Measurements from ENCODE around the gene PCSK4.
"Not testable (repeated sequence)": the region's sequence is repeated elsewhere in the genome, so short reads cannot be mapped to it uniquely, and the experiment has no call there.

Gene PCSK4

DNA sequence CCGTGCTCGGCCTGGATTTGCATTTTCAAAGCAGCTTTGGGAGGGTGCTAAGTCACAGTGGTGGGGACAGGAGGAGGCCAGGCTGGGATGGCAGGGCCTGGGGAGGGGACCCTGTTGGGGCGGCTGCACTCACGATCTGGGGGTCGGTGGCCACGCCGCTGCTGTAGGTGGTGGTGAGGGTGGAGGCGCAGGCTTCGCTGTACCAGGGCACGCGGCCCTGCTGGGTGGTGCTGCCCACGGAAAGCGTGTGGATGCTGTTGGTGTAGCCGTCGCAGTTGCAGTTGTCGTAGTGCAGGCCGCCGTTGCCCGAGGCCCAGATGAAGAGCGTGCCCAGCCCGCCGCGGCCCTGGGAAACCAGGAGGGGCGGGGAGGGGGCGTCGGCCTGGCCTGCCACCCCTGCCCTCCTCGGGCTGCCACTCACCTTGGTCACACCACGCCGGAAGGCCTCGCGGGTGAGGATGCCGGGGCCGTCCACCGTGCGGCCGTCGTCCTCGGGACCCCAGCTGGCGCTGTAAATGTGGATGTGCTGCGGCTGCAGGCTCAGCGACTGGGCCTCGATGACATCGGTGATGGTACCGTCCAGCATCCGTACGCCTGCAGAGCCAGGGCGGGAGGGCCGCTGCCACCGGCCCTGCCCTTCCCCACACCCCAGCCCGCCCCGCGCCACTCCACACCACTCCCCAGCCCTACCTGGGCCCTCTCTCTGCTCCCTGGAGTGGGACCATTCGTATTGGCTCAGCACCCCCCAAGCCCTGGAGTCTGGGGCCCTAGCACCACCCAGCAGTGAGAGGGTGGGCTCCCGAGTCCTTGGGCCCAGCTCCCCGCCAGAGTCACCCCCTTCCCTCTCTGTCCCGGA is 3.2 kb downstream of the PCSK4 start:
- DNase-seq: no peak

DNA sequence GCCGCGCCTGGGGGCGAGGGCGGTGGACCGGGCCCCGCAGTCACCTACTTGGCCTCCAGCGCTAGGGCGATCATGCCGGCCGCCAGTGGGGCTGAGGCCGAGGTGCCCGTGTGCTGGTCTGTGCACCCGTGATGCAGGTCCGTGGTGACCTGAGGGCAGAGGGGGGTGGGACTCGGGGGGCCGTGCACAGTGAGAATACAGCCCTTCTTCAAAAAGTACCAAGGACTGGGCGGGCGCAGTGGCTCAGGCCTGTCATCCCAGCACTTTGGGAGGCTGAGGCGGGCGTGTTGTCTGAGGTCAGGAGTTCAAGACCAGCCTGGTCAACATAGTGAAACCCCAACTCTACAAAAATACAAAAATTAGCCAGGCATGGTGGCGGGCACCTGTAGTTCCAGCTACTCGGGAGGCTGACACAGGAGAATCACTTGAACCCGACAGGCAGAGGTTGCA is 6.1 kb downstream of the PCSK4 start:
- no peak for DNase-seq

DNA sequence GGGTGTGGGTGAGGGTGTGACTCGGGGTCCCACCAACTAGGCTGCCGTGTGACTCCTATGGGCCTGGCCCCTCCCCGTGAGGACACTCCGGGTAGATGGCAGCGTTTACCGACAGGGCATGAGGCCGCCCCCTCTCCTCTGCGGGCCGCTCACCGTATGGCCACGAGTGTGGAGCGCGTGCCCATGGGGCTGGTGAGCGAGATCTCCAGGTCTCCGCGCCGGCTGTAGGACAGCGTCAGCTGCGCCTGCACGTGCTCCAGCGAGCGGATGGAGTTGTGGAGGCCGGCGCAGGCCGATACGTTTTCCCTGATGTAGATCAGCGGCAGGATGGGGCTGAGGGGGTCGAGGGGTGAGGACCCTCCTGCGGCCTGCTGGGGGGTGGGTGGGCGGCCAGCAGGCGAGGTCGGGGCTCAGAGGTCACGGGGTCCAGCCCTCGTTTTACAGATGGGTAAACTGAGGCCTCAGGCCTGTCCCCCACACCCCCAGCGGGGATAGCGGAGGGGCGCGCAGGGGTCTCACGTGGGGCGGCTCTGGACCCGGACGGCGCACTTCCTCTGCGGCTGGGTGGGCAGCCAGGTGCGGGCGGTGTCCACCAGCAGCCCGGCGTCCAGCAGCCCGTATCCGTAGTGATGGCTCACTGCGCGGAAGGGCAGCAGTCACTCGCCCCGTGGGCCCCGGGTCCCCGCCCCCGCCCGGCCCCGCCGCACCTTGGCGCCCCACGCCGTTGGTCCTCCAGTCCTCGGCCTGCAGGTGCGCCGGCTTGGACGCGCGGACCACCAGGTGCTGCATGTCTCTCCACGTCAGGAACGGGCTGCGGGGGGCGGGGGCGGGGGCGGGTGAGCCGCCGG is 6.8 kb downstream of the PCSK4 start:
- DNase-seq: no peak

DNA sequence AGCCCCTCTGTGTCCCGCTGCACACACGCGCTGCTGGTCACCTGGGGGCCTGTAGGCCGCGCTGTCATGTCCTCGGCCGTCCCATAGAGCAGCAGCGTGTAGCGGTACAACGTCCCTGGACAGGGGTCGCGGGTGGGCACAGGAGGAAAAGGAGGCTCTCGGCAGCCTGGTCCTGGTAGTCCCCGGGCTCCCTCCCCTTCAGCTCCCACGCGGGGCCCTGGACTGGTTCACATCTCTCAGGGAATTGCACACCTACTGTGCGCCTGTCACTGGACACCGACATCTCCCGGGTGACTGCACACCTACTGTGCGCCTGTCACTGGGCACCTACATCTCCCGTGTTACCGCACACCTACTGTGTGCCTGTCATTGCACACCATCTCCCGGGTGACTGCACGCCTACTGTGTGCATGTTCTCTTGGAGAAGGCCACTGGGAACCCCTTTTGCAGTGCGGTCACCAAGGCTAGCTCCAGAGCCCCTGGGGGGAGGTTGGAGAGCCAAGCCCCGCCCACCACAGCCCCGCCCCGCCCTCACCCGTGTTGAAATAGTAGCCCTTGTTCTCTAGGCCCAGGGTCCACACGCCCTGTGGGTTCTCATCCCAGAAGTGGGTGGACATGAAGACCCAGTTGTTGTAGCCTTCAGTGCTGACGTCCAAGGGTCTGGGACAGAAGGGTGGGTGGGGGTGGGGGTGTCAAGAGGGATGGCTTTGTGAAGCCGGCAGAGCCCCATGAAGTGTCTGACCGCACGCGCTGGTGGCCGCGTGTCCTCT is 7.6 kb downstream of the PCSK4 start:
- no peak for DNase-seq

DNA sequence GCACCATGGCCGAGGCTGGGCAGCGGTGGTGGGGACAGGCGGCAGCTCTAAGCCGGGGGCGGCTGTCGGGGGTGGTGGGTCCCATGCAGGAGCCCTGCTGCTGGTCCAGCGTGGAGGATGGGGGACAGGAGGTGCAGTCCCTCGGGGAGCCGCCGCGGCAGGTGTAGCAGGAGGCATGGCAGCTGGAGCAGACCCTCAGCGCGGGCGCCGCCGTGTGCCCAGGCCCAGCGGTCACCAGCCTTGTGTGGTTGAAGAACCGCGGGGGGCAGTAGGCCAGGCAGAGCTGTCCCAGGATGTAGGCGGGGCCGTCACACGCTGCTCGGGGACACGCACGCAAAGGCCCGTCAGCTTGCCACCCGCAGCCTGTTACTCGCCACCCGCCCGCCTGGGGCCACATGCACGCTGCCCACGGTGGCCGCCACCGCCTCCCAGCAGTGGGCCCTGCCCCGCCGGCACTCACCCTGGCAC is 8.2 kb downstream of the PCSK4 start:
- DNase-seq: no peak

DNA sequence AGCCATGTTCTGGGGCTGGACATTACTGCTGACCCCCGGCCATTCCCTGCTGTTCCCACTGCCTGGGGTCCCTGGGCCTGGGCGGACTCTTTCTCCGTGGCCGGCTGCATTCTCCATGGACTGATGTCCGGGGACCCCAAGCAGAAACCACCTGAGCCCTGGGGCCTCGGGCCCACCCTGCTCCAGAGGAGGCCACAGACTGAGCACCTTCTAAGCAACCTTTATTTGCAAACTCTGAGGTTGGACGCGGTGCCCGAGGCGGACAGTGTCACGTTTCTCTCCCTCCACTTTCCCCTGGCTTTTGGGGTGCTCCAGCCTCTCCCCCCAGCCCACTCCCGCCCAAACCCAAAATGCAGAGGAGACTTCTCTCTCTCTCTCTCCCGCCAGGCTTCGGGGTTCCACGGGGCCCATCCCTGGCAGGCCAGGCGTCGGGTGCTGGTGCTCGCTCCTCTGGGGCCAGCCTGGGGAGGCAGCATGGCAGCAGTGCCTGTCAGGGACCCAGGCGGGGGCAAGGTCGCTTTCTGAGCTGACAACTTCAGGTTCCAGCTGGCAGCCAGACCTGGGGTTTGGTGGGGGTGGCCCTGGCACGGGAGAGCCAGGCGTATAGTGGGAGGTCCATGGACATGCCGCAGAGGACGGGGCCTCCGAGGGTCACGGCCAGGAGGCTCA is 8.8 kb downstream of the PCSK4 start:
- DNase-seq: no peak

DNA sequence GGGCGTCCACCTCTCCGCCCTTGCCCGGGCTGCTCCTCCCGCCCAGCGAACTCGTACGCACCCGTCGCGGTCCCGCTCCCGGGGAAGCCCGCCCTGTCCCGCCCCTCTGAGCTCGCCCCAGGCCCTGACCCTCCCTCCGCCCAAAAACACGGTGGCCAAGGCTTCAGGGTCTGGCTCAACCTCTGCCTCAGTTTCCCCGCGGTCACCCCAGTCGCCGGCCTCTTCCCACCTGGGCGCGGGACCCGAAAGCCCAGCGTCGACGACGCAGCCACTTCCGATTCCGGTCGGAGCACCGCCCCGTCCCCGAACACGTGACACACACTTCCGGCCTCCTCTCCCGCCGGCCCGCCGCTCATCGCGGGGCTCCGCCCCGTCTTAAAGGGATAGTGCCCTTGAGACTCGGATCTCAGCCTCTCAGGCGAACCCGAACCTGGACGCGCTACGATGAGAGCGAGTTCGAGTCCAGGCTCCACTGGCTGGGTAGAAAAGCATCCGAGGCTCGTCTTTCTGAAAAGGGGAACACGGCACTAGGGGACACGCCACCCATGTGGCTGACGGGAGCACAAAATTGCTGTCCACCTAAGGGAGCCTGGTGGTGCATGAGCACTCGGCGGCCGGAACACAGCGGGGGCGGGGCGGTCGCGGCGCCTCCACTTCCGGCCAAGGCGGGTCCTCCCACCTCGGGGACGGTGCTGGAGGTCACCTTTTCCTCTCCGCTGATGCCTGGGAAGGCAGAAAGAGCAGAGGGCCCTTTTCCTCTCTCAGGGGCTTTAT is 11.0 kb downstream of the PCSK4 start, which contains the start of gene C19orf25:
TSS of gene C19orf25 (minus strand) at position 282 of the 774 bp plus-strand sequence. CDS start 312 bp downstream, outside the sequence.
- peak; percentile 97 for DNase-seq

DNA sequence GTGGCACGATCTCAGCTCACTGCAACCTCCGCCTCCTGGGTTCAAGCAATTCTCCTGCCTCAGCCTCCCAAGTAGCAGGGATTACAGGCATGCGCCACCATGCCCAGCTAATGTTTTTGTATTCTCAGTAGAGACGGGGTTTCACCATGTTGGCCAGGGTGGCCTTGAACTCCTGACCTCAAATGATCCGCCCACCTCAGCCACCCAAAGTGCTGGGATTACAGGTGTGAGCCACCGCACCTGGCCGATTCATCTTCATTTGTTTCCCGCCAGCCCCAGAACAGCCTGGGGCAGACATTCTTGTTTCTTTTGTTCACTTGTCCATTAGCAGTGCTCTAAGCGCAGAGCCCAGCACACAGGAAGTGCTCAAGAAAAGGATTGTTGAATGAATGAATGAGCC is 13.1 kb downstream of the PCSK4 start:
- DNase-seq: not testable (repeated sequence)

DNA sequence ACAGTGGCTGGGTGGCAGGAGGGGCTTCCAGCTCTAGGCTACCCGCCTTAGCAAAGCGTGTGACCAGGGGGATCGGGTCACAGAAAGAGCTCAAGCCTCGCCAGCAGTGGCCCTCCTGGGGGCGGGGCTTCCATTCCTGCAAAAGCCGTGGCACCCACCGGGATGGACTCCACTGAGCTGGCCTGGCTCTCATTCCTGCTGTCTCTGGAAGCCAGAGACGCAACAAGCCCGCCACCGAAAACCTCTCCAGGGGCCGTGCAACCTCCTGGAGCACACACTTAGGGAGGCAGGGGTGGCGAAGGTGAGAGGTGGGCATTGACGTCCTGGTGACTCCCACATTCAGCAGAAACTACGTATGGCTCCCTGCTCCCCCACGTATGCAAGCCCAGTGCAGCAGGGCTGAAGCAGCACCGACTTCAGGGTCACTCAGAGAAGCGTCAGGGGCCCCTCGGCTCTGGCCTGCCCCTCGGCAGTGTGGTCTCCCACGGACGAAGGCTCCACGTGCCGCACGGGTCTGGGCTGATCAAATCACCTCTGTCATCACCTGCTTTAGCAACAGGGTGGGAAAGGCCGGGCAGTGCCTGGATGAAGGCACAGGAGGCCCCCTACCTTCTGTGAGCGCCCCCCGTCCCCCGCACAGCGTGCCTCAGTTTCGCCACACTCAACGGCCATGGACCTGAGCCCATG is 14.3 kb downstream of the PCSK4 start:
- DNase-seq: no peak

DNA sequence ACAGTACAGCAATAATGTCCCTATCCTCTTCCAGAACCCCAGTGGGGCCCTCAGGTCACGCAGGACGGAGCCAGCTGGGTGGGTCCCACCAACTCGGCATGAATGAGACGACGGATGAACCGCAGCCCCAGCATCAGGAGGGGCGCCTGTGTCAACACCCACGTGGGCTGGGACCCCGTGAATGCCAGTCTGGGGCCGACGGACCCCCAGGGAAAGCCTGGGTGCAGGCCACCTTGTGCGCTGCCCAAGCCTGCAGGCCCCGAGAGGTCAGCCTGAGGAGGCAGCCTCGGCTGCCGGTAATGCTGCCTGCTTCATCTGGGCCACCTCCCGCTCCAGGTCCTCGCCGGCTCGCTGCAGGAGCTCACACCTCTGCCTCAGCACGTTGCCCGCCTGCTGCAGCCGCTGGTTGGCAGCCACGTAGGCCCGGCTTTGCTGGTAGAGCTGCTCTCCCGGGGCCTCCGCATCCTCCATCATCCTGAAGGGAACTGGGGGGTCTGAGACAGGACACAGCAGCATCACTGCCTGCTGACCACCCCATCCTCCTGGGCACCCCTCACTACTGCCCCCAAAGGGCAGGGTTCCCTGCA is 15.3 kb downstream of the PCSK4 start:
- no peak for DNase-seq

DNA sequence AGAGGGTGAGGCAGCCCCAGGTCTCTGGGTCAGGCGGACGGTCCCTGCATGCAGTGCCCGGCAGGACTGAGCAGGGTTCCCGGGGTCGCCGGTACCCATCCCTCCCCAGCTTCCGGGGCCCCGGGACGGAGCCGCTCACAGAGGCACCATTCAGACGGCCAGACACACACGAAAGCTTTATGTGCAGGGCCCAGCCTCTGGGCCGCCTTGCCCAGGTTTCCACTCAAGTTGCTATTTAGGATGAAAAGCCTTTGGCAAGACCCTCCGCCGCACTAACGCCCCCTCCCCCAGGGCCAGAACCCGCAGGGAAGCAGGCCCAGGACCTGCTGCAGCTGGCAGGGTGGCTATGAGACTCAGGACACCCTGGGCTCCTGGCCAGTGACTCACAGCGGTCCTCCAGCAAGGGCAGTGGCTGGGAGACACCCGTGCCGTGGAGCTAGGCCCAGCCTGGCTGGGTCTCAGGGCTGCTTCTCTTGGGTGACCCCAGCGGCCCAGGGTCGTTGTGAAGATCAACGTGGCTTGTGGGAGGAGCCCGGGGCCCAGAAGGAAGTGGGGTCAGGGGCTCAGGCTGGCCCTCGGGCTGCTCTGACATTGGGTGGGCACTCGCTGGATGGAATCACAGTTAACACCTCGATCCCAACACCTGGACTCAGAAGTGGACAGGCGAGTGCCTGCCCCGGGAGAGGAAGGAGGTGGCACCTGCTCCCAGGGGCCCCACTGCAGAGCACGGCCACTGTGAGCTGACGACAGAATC is 16.0 kb downstream of the PCSK4 start:
- no peak for DNase-seq

DNA sequence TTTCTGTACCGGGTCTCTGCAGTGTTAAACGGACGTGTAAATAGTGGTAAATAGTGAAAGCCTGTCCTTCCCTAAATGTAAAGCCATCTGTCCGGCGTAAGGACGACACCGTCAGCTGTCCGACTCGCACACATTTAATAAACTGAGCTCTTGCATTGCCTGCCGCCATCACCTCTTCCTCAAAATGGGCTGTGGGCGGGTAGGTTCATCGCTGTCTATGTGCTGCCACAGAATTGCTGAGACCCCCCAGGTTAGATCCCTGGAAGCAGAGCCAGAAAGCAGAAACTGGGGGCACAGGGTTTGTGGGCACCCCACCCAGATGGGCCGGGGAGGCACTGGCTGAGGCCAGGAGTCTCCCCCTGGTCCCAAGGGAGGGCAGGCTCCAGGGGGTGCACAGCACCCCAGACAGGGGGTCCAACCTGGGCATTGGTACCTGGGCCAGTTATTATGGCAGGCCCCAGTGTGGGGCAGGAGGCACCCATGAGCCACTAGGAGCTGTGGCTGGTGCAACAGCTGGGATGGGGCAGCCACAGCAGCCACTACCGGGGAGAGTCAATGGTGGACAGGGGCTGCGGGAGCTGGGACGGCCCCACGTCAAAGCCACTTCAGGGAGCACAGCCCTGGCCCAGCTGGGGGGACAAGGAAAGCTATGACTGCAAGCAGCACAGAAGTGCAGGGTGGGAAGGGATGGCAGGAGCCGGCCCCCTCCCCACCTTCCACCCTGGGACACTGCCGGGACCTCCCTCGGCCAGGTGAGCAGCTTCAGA is 16.9 kb downstream of the PCSK4 start:
- DNase-seq: no peak

DNA sequence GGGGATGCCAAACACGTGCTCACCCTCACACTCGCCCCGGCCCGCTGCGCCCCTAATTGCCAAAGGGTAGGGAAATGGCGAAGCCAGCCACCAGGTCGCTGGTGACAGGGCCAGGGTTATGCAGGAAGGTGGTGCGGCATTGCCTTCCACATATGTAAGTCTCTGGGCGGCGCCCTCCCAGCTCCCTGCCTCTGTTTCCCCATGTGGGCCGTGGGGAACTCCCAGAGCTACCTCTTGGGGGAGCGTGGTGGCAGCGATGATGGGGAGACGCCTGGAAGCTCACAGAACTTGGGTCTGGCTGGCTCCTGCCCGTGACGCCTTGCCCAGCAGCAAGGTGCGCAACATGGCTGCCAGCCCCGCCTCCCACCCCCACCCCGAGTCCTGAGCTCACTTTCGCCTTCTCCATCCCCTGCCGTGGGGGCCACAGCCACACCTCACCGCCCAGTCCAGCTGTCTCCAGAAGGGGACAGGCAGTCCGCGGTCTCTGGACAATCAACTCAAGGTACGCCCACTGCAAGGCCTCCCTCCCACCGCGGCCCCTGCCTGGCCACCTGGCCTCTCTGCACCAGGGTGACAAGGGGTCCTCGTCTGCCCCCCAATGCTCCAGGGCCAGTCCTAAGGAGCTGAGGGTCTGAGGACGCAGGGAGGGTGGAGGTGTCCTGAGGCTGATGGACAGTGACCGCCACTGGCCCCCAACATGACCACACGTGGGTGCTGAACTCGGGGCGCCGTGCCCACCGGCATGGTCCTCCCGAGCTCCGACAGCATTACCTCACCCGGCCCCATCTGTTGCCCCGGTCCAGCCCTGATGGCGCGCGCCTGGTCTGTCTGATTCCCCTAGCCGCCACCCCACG is 17.7 kb downstream of the PCSK4 start:
- DNase-seq: no peak

DNA sequence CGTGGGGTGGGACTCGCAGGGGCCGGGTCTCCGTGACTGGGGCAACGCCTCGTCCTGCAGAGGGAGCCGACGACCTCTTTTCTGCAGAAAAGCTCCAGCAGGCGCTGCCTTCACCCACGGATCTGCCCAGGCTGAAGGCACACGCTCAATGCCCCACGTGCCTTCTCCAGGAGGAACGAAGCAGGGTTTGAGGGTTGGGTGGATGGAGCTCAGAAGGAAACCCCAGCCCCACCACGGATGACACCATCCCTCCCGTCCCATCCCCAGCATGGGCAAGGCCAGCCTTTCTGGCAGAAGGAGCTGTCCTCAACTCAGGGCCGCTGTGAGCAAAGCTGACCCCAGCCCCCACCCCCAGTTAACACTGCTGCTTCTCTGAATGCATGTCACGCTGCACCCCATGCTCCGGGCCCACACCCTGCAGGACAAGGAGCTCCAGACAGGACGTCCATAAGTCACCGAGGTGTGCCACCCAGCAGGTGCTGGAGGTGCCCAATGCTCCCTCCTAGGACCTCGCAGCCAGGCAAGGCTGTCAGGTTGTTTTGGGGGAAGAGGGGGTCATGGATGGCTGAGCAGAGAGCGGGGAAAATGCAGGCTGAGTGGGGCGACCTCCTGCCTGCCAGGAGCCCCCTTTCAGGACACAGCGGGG is 18.5 kb downstream of the PCSK4 start:
- no peak for DNase-seq

DNA sequence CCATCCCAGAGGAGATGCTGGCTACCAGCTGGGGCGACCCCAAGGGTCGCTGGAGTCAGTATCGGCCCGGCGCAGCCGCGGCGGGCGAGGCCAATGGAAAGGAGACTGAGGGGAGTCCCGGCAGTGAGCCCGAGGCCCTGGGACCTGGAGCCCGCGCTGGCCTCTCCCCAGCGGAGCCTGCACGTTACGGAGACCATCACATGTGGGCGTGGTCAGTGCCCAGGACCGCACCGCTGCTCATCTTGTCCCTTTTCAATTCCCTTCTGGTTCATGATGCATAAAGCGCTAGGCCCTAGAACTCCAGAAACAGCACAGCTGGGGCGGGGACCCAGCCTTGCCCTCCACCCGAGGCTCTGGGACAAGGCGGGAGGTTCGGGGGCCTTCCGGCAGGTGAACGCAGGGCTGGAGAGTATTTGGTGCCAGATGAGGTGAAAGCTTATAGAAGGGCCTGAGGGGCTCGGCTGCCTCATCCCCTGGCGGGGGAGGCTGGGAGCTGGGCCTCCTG is 19.1 kb downstream of the PCSK4 start:
- DNase-seq: no peak

DNA sequence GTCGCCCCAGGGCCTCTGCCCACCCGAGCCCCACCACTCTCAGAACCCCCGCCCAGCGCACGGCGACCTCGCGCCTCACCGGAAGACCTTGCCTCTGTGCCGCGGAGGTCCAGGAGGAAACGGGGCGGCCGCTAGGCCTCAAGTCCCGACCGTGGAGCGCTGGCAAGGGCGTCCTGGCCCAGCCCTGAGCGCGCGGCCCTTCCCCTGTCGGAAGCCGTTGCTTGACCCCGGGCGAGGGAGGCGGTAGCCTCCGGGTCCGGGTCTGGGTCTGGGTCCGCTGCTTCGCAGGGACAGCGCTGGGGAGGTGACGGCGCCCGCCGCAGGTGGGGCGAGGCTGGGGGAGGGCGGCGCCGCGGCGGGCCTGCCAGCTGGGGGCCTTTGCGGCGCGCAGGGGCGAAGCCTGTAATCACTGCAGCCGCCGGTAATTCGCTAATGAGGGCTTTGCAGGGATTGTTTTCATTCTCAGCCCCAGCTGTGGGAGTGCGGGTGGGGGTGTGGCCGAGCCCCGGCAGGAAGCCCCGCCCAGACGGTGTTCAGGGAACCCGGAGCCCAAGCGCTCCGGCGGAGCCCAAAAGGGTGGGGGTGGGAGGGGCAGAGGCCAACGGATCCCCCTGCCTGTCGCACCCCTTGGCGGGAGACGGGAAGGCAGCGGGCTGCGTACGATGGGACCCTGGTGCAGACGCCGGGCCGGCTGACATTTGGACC is 19.7 kb downstream of the PCSK4 start:
- no peak for DNase-seq

DNA sequence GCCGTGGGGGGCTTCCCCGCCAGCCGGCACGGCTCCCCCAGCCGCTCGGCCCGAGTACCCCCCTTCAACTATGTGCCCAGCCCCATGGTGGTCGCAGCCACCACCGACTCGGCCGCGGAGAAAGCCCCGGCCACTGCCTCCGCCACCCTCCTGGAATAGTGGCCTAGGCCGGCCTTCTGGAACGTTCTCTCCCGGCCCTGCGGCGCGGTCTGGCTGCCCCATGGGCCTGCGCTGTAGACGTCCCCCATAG is 20.2 kb downstream of the PCSK4 start:
- DNase-seq: no peak
